ENCODE measurements around the gene TEF.

GRCh38 chr22:41381329-41382097 lies at the start of gene TEF:
- TF ChIP-seq CTCF (optimal IDR thresholded peaks at IDR 0.05 in 1 of 3, IDR thresholded peaks at IDR 0.05 in 1 of 3, conservative IDR thresholded peaks at IDR 0.05 in 1 of 3; ENCODE audit: extremely low read depth in 1 of 3, insufficient read depth in 2 of 3, low read length in 3 of 3) = no peak
- no peak for TF ChIP-seq EZH2 (IDR thresholded peaks at IDR 0.05; ENCODE audit: low read length)
